H1 (cell line): ENCODE results near the gene NXPE1. TPM values are rescaled to one million over a fixed set of nuclear protein-coding genes. Genes with fewer than 3 reads are reported as not detected.

Experiments
- CHD1 ChIP-seq: IDR thresholded peaks from 2 replicates; pipeline ENCODE4 v1.6.1; 2012; ENCODE audit warnings: low read depth, low read length, improper control_type of control experiment
- HDAC2 ChIP-seq, 2 experiments: fragments of 300-600 bp in 1 of 2; sonication (generic) in 1 of 2; IDR thresholded peaks; 2 replicates each; pipeline ENCODE4 v1.6.1; 2011 to 2012; ENCODE audit warnings: low read depth in 2 of 2, low read length in 2 of 2, mild to moderate bottlenecking in 2 of 2, moderate library complexity in 2 of 2, borderline replicate concordance in 1 of 2, inconsistent platforms in 1 of 2
- KDM1A ChIP-seq: fragments of 200-600, 300-600 bp; sonication (generic); IDR thresholded peaks from 2 replicates; pipeline ENCODE4 v1.7.1; 2016; ENCODE audit warnings: mild to moderate bottlenecking, low read length, borderline replicate concordance
- KDM4A ChIP-seq: IDR thresholded peaks from one replicate; pipeline ENCODE4 v1.7.1; 2012; ENCODE audit warnings: low read depth, mild to moderate bottlenecking, moderate library complexity, low read length, inconsistent platforms; ENCODE audit not compliant: severe bottlenecking
- NANOG ChIP-seq: IDR thresholded peaks from 2 replicates; pipeline ENCODE4 v1.6.1; 2011; ENCODE audit warnings: low read length, low read depth, mild to moderate bottlenecking, inconsistent platforms; ENCODE audit not compliant: insufficient read depth, poor library complexity, severe bottlenecking
- RXRA ChIP-seq: IDR thresholded peaks from 2 replicates; pipeline ENCODE4 v1.6.1; 2011; ENCODE audit warnings: low read depth, mild to moderate bottlenecking, low read length, moderate library complexity; ENCODE audit not compliant: insufficient read depth
- SIN3A ChIP-seq, 2 experiments: IDR thresholded peaks in 1 of 2; conservative IDR thresholded peaks in 1 of 2; 2 replicates each; pipeline ENCODE4 v1.6.1; 2011 to 2012; ENCODE audit warnings: low read length in 2 of 2, improper control_type of control experiment in 1 of 2, low read depth in 1 of 2, mild to moderate bottlenecking in 1 of 2
- SP1 ChIP-seq: IDR thresholded peaks from 2 replicates; pipeline ENCODE4 v1.6.1; 2011; ENCODE audit warnings: low read depth, low read length
- USF2 ChIP-seq: IDR thresholded peaks from 2 replicates; pipeline ENCODE4 v1.6.1; 2011; ENCODE audit warnings: low read length, improper control_type of control experiment
- polyA plus RNA-seq, 7 experiments: library from polyadenylated mRNA; depleted of rRNA in 3 of 7; stranded (reverse) in 5 of 7; unstranded in 2 of 7; fragments of >200 nt in 5 of 7; fragments of 200-250 nt in 2 of 7; gene quantifications; 1 replicate in 5 of 7; 2 replicates in 1 of 7; 4 replicates in 1 of 7; pipeline versions ENCODE4 v1.2.1 to v1.2.3, GENCODE V29; 2011 to 2013; ENCODE audit warnings: missing spikeins in 2 of 7, mixed read lengths in 2 of 7
- total RNA-seq: library from RNA; stranded (reverse); fragmentation: NEBNext Ultra II Directional; extraction: Animal tissue kit (Norgen Biotek cat#: 25700); gene quantifications from 2 replicates; pipeline ENCODE4 v1.2.1, GENCODE V29; 2021

The NXPE1 gene
- total and polyA plus RNA-seq, 2 of the 8 experiments (the other 6 are each of a cell fraction or from before 2014, with no cell fraction given): not detected

- TF ChIP-seq KDM4A (no peak), NANOG (no peak), SIN3A (conservative IDR thresholded peaks at IDR 0.05 in 1 of 2, IDR thresholded peaks at IDR 0.05 in 1 of 2; ENCODE audit: low read depth in 1 of 2, low read length in 2 of 2) (no peak), USF2 (no peak), CHD1 (no peak), HDAC2 (IDR thresholded peaks at IDR 0.05; ENCODE audit: borderline replicate concordance in 1 of 2, low read depth in 2 of 2, low read length in 2 of 2) (no peak), KDM1A (no peak), SP1 (no peak), RXRA (no peak)
Measured at GRCh38 chr11:114596175-114596919, 36.7 kb upstream of the NXPE1 start (continued).
